Measurements from ENCODE around the gene PIK3R4.

GRCh38 chr3:130741946-130742610 lies 4.6 kb downstream of the PIK3R4 start:
- TF ChIP-seq POLR2AphosphoS5 (IDR thresholded peaks at IDR 0.05) = no peak
- TF ChIP-seq POLR2A (IDR thresholded peaks at IDR 0.05) = no peak
